HCT116 (cell line): ENCODE measurements around the gene MATCAP1. TPM values are rescaled to one million over a fixed set of nuclear protein-coding genes. Genes with fewer than 3 reads are reported as not detected.

Experiments
- ATAC-seq: fragments of 200-7000 bp; cut with Tn5 transposase; 2 replicates; pipeline ENCODE4 v1.9.1; 2020; ENCODE audit warnings: mild to moderate bottlenecking, moderate library complexity
- BruUV-seq: library from RNA; stranded (reverse); fragments of 400-500 nt; replicated peaks from 2 replicates; lab custom pipeline; 2021; lab: Mats Ljungman, UMichigan
- CTCF ChIA-PET: fragments of 300-600 bp; sonication (Branson Sonifier 250); formaldehyde crosslinking; loops from one replicate; lab custom pipeline; 2021; ENCODE audit warnings: antibody characterized with exemption; lab: Charles Lee
- POLR2A ChIA-PET: fragments of 300-600, 350-600 bp; sonication (Branson Sonifier 250); formaldehyde crosslinking; loops from one replicate; lab custom pipeline; 2021; ENCODE audit warnings: antibody characterized with exemption; lab: Charles Lee
- RAD21 ChIA-PET, 2 experiments: fragments of 300-600 bp; sonication (Branson Sonifier 250); formaldehyde crosslinking; loops; one replicate each; lab custom pipeline; 2023; ENCODE audit warnings: low total read pairs in 2 of 2; ENCODE audit not compliant: uncharacterized antibody in 2 of 2, unreplicated experiment in 2 of 2, low non-redundant PET in 1 of 2; lab: Charles Lee
- DNase-seq: peaks from one replicate; pipeline ENCODE4 v3.0.0-alpha.2; 2010; ENCODE audit warnings: low read depth, low spot score
- H2AFZ ChIP-seq: fragments of 200-600 bp; shearing (Covaris generic), sonication (generic); 2 replicates; pipeline ENCODE4 v1.6.1; 2017; ENCODE audit warnings: low read depth, mixed run types, mixed read lengths, antibody characterized with exemption, low read length; ENCODE audit not compliant: poor library complexity, severe bottlenecking
- H3K27ac ChIP-seq: 2 replicates; pipeline ENCODE4 v1.5.1; 2012; ENCODE audit warnings: low read depth, low read length
- H3K27me3 ChIP-seq: fragments of 200-600 bp; sonication (generic); 2 replicates; pipeline ENCODE4 v1.6.1; 2016; ENCODE audit warnings: mixed run types, low read length, mixed read lengths; ENCODE audit not compliant: insufficient read depth
- H3K36me3 ChIP-seq, 2 experiments: fragments of 200-500 bp in 1 of 2; fragments of 200-600 bp in 1 of 2; sonication (Bioruptor generic) in 1 of 2; sonication (generic) in 1 of 2; 2 replicates each; pipeline versions ENCODE4 v1.5.1 to v1.6.1; 2014 to 2016; ENCODE audit warnings: low read length in 2 of 2, inconsistent platforms in 1 of 2, mixed read lengths in 1 of 2, mixed run types in 1 of 2; ENCODE audit not compliant: insufficient read depth in 2 of 2, control insufficient read depth in 1 of 2
- H3K4me1 ChIP-seq, 2 experiments: fragments of 200-600 bp in 1 of 2; sonication (generic) in 1 of 2; 2 replicates each; pipeline versions ENCODE4 v1.5.1 to v1.6.1; 2012 to 2017; ENCODE audit warnings: low read length in 2 of 2, inconsistent platforms in 1 of 2, mild to moderate bottlenecking in 1 of 2, mixed read lengths in 1 of 2, mixed run types in 1 of 2, moderate library complexity in 1 of 2; ENCODE audit not compliant: insufficient read depth in 2 of 2, control insufficient read depth in 1 of 2
- H3K4me2 ChIP-seq: fragments of 200-600 bp; sonication (generic); 2 replicates; pipeline ENCODE4 v1.6.1; 2017; ENCODE audit warnings: mixed run types, low read length, mixed read lengths
- H3K4me3 ChIP-seq, 2 experiments: fragments of 200-600 bp in 1 of 2; sonication (generic) in 1 of 2; replicated peaks in 1 of 2; 2 replicates each; pipeline ENCODE4 v1.5.1; 2011 to 2016; ENCODE audit warnings: low read length in 2 of 2, control low read depth in 1 of 2, low read depth in 1 of 2, mild to moderate bottlenecking in 1 of 2, mixed read lengths in 1 of 2, mixed run types in 1 of 2
- H3K79me2 ChIP-seq: fragments of 200-600 bp; sonication (generic); 2 replicates; pipeline ENCODE4 v1.6.1; 2017; ENCODE audit warnings: mild to moderate bottlenecking, mixed run types, low read length, moderate library complexity, mixed read lengths; ENCODE audit not compliant: insufficient read depth
- H3K9ac ChIP-seq: fragments of 200-600 bp; sonication (generic); 2 replicates; pipeline ENCODE4 v1.6.1; 2016; ENCODE audit warnings: low read length, mixed read lengths
- H3K9me2 ChIP-seq: fragments of 200-600 bp; sonication (generic), shearing (Covaris generic); 2 replicates; pipeline ENCODE4 v1.6.1; 2017; ENCODE audit warnings: mixed run types, mild to moderate bottlenecking, moderate library complexity; ENCODE audit not compliant: insufficient read depth
- H3K9me3 ChIP-seq, 2 experiments: fragments of 200-500 bp in 1 of 2; fragments of 200-600 bp in 1 of 2; sonication (Bioruptor generic) in 1 of 2; sonication (generic) in 1 of 2; 2 replicates each; pipeline ENCODE4 v1.6.1; 2014 to 2017; ENCODE audit warnings: low read length in 2 of 2, mixed read lengths in 2 of 2, inconsistent platforms in 1 of 2, low read depth in 1 of 2, mild to moderate bottlenecking in 1 of 2, mixed run types in 1 of 2, moderate library complexity in 1 of 2; ENCODE audit not compliant: control insufficient read depth in 1 of 2, insufficient read depth in 1 of 2
- H4K20me1 ChIP-seq: fragments of 200-600 bp; sonication (generic), shearing (Covaris generic); 2 replicates; pipeline ENCODE4 v1.6.1; 2017; ENCODE audit warnings: mixed run types, mild to moderate bottlenecking, moderate library complexity; ENCODE audit not compliant: insufficient read depth
- CEBPB ChIP-seq: IDR thresholded peaks from 2 replicates; pipeline ENCODE4 v1.6.1; 2012; ENCODE audit warnings: low read depth
- EZH2phosphoT487 ChIP-seq: fragments of 200-600 bp; IDR thresholded peaks from 2 replicates; pipeline ENCODE4 v1.6.1; 2018; ENCODE audit warnings: antibody characterized with exemption, borderline replicate concordance
- FOSL1 ChIP-seq: IDR thresholded peaks from 2 replicates; pipeline ENCODE4 v1.6.1; 2012; ENCODE audit warnings: low read depth
- MAX ChIP-seq: IDR thresholded peaks from 2 replicates; pipeline ENCODE4 v1.6.1; 2012
- POLR2A ChIP-seq: IDR thresholded peaks from 2 replicates; pipeline ENCODE4 v1.7.0; 2011; ENCODE audit warnings: borderline replicate concordance; ENCODE audit not compliant: insufficient read depth, insufficient read length; ENCODE audit errors: extremely low read depth
- REST ChIP-seq: IDR thresholded peaks from 2 replicates; pipeline ENCODE4 v1.6.1; 2012; ENCODE audit warnings: low read depth
- SIN3A ChIP-seq: IDR thresholded peaks from 2 replicates; pipeline ENCODE4 v1.6.1; 2012; ENCODE audit warnings: low read depth
- SP1 ChIP-seq: IDR thresholded peaks from 2 replicates; pipeline ENCODE4 v1.6.1; 2012; ENCODE audit warnings: low read depth
- SRF ChIP-seq: IDR thresholded peaks from 2 replicates; pipeline ENCODE4 v1.6.1; 2012; ENCODE audit warnings: low read depth
- TCF7L2 ChIP-seq: IDR thresholded peaks from 2 replicates; pipeline ENCODE4 v1.7.0; 2011; ENCODE audit warnings: borderline replicate concordance, inconsistent platforms; ENCODE audit not compliant: insufficient read depth, insufficient read length; ENCODE audit errors: extremely low read depth
- intact Hi-C: fragments of 100-400 bp; cut with micrococcal nuclease; formaldehyde crosslinking; loops from 2 replicates; pipeline ENCODE4 v1.10.0; 2022
- total RNA-seq: library from RNA; stranded (reverse); gene quantifications from one replicate; pipeline ENCODE4 v1.2.1, GENCODE V29; 2021; ENCODE audit not compliant: unreplicated experiment
- TF ChIP-seq, protein P1 (sequence below): IDR thresholded peaks from 2 replicates; pipeline ENCODE4 v1.6.1; 2011; ENCODE audit warnings: mild to moderate bottlenecking, low read length, moderate library complexity; ENCODE audit not compliant: insufficient replicate concordance; ENCODE audit errors: extremely low read depth
- TF ChIP-seq, protein P2 (sequence below), 3 experiments: fragments of 200-600 bp in 1 of 3; sonication (generic) in 1 of 3; IDR thresholded peaks in 2 of 3; conservative IDR thresholded peaks in 1 of 3; 2 replicates each; pipeline ENCODE4 v1.5.1; 2012 to 2017; ENCODE audit warnings: low read depth in 2 of 3, low read length in 2 of 3, antibody characterized with exemption in 1 of 3, borderline replicate concordance in 1 of 3, control low read depth in 1 of 3, mild to moderate bottlenecking in 1 of 3, mixed read lengths in 1 of 3, mixed run types in 1 of 3, moderate library complexity in 1 of 3; ENCODE audit not compliant: insufficient read depth in 1 of 3

Gene MATCAP1
- total RNA-seq, 1 experiment from 2014 or later, result 38.7 TPM

DNA sequence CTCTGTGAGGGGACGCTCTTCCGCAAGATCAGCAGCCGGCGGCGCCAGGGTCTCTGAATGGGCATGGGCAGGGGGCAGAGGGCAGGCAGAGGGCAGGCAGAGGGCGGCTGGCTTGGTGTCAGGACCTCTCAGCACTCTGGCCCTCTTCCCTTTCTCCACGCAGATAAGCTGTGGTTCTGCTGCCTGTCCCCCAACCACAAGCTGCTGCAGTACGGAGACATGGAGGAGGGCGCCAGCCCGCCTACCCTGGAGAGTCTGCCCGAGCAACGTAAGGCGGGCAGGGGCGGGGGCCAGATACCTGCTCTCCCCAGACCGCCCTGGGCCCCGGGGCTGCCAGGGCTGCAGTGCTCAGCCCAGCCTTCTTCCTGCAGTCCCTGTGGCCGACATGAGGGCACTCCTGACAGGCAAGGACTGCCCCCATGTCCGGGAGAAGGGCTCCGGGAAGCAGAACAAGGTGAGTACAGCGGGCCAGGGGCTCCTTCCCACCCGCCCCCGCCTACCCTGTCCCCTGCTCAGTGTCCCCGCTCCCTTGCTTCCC, 19.3 kb upstream of the MATCAP1 start:
- no peak for ATAC-seq
- H3K4me1 ChIP-seq, result peaks cover 19 to 43% of the 10 kb centered on the region in 2 experiments

More for the DNA sequence above, 19.3 kb upstream of the MATCAP1 start:
- Histone ChIP-seq H3K9ac (no peak overlapping the region), H3K27ac (no peak overlapping the region), H3K9me2 (no peaks in the 10 kb centered on the region), H2AFZ (no peak overlapping the region), H3K9me3 (no peaks in the 10 kb centered on the region), H3K27me3 (no peaks in the 10 kb centered on the region), H3K4me2 (no peak overlapping the region), H3K4me3 (no peak overlapping the region), H4K20me1 (no peaks in the 10 kb centered on the region; the same call in 1 of the 2 replicates), H3K79me2 (peaks cover 8% of the 10 kb centered on the region; the same call in 1 of the 2 replicates), H3K36me3 (peaks cover 11 to 17% of the 10 kb centered on the region in 2 experiments; a peak in 3 of 4 replicates)
- DNase-seq, result no peak
- ChIA-PET RAD21 (no interaction called here), POLR2A (no interaction called here), CTCF (no interaction called here)
- TF ChIP-seq MAX (no peak), TCF7L2 (no peak), FOSL1 (no peak), CEBPB (no peak), POLR2A (no peak), SIN3A (no peak), SP1 (no peak), EZH2phosphoT487 (no peak), REST (no peak), SRF (no peak)
- TF ChIP-seq, protein P1, sequence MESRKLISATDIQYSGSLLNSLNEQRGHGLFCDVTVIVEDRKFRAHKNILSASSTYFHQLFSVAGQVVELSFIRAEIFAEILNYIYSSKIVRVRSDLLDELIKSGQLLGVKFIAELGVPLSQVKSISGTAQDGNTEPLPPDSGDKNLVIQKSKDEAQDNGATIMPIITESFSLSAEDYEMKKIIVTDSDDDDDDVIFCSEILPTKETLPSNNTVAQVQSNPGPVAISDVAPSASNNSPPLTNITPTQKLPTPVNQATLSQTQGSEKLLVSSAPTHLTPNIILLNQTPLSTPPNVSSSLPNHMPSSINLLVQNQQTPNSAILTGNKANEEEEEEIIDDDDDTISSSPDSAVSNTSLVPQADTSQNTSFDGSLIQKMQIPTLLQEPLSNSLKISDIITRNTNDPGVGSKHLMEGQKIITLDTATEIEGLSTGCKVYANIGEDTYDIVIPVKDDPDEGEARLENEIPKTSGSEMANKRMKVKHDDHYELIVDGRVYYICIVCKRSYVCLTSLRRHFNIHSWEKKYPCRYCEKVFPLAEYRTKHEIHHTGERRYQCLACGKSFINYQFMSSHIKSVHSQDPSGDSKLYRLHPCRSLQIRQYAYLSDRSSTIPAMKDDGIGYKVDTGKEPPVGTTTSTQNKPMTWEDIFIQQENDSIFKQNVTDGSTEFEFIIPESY, result no peak
- TF ChIP-seq, protein P2, sequence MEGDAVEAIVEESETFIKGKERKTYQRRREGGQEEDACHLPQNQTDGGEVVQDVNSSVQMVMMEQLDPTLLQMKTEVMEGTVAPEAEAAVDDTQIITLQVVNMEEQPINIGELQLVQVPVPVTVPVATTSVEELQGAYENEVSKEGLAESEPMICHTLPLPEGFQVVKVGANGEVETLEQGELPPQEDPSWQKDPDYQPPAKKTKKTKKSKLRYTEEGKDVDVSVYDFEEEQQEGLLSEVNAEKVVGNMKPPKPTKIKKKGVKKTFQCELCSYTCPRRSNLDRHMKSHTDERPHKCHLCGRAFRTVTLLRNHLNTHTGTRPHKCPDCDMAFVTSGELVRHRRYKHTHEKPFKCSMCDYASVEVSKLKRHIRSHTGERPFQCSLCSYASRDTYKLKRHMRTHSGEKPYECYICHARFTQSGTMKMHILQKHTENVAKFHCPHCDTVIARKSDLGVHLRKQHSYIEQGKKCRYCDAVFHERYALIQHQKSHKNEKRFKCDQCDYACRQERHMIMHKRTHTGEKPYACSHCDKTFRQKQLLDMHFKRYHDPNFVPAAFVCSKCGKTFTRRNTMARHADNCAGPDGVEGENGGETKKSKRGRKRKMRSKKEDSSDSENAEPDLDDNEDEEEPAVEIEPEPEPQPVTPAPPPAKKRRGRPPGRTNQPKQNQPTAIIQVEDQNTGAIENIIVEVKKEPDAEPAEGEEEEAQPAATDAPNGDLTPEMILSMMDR (IDR thresholded peaks at IDR 0.05 in 2 of 3, conservative IDR thresholded peaks at IDR 0.05 in 1 of 3; ENCODE audit: borderline replicate concordance in 1 of 3, insufficient read depth in 1 of 3, low read depth in 2 of 3, low read length in 2 of 3), result no peak
- BruUV-seq, result no TSS peak
- intact Hi-C loops, result no loop called here
